Neural progenitor cell (in vitro differentiated cells): ENCODE results near the gene KIAA1549. TPM values are rescaled to one million over a fixed set of nuclear protein-coding genes. Genes with fewer than 3 reads are reported as not detected.

Source experiments
- DNase-seq: peaks from one replicate; pipeline ENCODE4 v3.0.0-alpha.2; 2016; ENCODE audit warnings: low spot score
- H2AFZ ChIP-seq: fragments of 200-600 bp; sonication (generic); replicated peaks from 2 replicates; pipeline ENCODE4 v1.6.1; 2016; ENCODE audit warnings: antibody characterized with exemption
- H3F3A ChIP-seq: fragments of 200-600 bp; sonication (generic); 2 replicates; pipeline ENCODE4 v1.6.1; 2016; ENCODE audit warnings: antibody characterized with exemption, low read depth
- H3K27ac ChIP-seq: fragments of 200-600 bp; sonication (generic); 2 replicates; pipeline ENCODE4 v1.5.1; 2016; ENCODE audit warnings: mild to moderate bottlenecking
- H3K27me3 ChIP-seq: fragments of 200-600 bp; sonication (generic); 2 replicates; pipeline ENCODE4 v1.6.1; 2016; ENCODE audit warnings: mild to moderate bottlenecking, moderate library complexity
- H3K36me3 ChIP-seq: fragments of 200-600 bp; sonication (generic); 2 replicates; pipeline ENCODE4 v1.5.1; 2016
- H3K4me1 ChIP-seq: fragments of 200-600 bp; sonication (generic); 2 replicates; pipeline ENCODE4 v1.6.1; 2016; ENCODE audit warnings: mixed run types
- H3K4me2 ChIP-seq: fragments of 200-600 bp; sonication (generic); 2 replicates; pipeline ENCODE4 v1.6.1; 2016
- H3K4me3 ChIP-seq: fragments of 200-600 bp; sonication (generic); 2 replicates; pipeline ENCODE4 v1.5.1; 2016
- H3K79me2 ChIP-seq: fragments of 200-600 bp; sonication (generic); 2 replicates; pipeline ENCODE4 v1.6.1; 2016; ENCODE audit warnings: low read depth
- H3K9ac ChIP-seq: fragments of 200-600 bp; sonication (generic); 2 replicates; pipeline ENCODE4 v1.6.1; 2016
- H3K9me3 ChIP-seq: fragments of 200-600 bp; sonication (generic); 2 replicates; pipeline ENCODE4 v1.5.1; 2016; ENCODE audit warnings: low read depth
- H4K20me1 ChIP-seq: fragments of 200-600 bp; sonication (generic); 2 replicates; pipeline ENCODE4 v1.6.1; 2016; ENCODE audit warnings: low read depth
- H3K27ac Mint-ChIP-seq: 3 replicates; pipeline ENCODE4 v1.8.0; 2021; ENCODE audit warnings: mixed read lengths
- H3K27me3 Mint-ChIP-seq: 2 replicates; pipeline ENCODE4 v1.8.0; 2022; ENCODE audit warnings: low read depth, mild to moderate bottlenecking, inconsistent platforms, moderate library complexity, mixed read lengths; ENCODE audit not compliant: insufficient read depth
- H3K36me3 Mint-ChIP-seq: 3 replicates; pipeline ENCODE4 v1.8.0; 2021; ENCODE audit warnings: mixed read lengths
- H3K4me1 Mint-ChIP-seq: 3 replicates; pipeline ENCODE4 v1.8.0; 2021; ENCODE audit warnings: mixed read lengths
- H3K4me3 Mint-ChIP-seq: 3 replicates; pipeline ENCODE4 v1.8.0; 2021; ENCODE audit warnings: mild to moderate bottlenecking, moderate library complexity, mixed read lengths
- H3K9me3 Mint-ChIP-seq: 3 replicates; pipeline ENCODE4 v1.8.0; 2020; ENCODE audit warnings: mixed read lengths
- EZH2 ChIP-seq: fragments of 200-600 bp; sonication (generic); IDR thresholded peaks from 2 replicates; pipeline ENCODE4 v1.6.1; 2017; ENCODE audit warnings: antibody characterized with exemption, mild to moderate bottlenecking, moderate library complexity
- EZH2phosphoT487 ChIP-seq: fragments of 200-600 bp; sonication (generic); IDR thresholded peaks from 2 replicates; pipeline ENCODE4 v1.6.1; 2017; ENCODE audit warnings: antibody characterized with exemption
- total RNA-seq: library from RNA; depleted of rRNA; stranded (reverse); fragments of >200 nt; gene quantifications from 2 replicates; pipeline ENCODE4 v1.2.3, GENCODE V29; 2015; ENCODE audit warnings: low replicate concordance
- TF ChIP-seq, protein P1 (sequence below): fragments of 200-600 bp; sonication (generic); IDR thresholded peaks from 2 replicates; pipeline ENCODE4 v1.5.1; 2017; ENCODE audit warnings: antibody characterized with exemption, mild to moderate bottlenecking

Gene KIAA1549
- total RNA-seq, 1 donor from 2014 or later, result 4.8 TPM

DNA sequence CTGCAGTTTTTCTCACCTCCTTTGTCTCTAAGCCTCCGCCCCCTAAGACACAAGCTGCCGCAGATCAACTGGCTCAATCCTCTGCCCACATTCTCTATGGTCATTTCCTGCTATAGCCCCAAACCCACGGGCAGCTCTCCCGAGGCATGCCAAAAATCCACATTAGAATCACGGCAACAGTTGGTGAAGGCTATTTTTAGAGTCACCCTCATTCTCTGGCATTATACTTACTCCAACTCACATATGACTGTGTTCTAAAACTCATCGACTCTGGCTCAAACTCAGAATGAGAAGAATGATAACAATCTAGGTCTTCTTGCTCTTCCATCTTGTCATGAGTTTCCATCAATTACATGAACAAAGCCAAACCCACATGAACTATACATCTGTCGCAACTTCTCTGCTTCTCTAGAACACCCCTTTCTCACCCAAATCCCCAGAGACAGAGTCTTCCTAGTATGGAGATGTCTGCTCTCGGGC is 10.9 kb upstream of the KIAA1549 start:
- no peak for DNase-seq
- H4K20me1 ChIP-seq, result no peaks in the 10 kb centered on the region
- no peaks in the 10 kb centered on the region for H3F3A ChIP-seq
- H2AFZ ChIP-seq, result peak overlapping the region; percentile 0
- peaks cover 8% of the 10 kb centered on the region for H3K4me1 ChIP-seq
- H3K4me2 ChIP-seq, result no peak overlapping the region
- H3K27ac ChIP-seq, result no peak overlapping the region
- H3K9me3 ChIP-seq, result peaks cover 4% of the 10 kb centered on the region
- no peak overlapping the region for H3K27ac Mint-ChIP-seq
- H3K9ac ChIP-seq, result no peak overlapping the region
- peaks cover 3% of the 10 kb centered on the region for H3K27me3 Mint-ChIP-seq
- no peaks in the 10 kb centered on the region for H3K36me3 ChIP-seq
- TF ChIP-seq, protein P1, sequence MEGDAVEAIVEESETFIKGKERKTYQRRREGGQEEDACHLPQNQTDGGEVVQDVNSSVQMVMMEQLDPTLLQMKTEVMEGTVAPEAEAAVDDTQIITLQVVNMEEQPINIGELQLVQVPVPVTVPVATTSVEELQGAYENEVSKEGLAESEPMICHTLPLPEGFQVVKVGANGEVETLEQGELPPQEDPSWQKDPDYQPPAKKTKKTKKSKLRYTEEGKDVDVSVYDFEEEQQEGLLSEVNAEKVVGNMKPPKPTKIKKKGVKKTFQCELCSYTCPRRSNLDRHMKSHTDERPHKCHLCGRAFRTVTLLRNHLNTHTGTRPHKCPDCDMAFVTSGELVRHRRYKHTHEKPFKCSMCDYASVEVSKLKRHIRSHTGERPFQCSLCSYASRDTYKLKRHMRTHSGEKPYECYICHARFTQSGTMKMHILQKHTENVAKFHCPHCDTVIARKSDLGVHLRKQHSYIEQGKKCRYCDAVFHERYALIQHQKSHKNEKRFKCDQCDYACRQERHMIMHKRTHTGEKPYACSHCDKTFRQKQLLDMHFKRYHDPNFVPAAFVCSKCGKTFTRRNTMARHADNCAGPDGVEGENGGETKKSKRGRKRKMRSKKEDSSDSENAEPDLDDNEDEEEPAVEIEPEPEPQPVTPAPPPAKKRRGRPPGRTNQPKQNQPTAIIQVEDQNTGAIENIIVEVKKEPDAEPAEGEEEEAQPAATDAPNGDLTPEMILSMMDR, result no peak
- TF ChIP-seq EZH2 (no peak), EZH2phosphoT487 (no peak)
- H3K79me2 ChIP-seq, result no peaks in the 10 kb centered on the region
- peaks cover 13% of the 10 kb centered on the region for H3K9me3 Mint-ChIP-seq
- H3K36me3 Mint-ChIP-seq, result no peaks in the 10 kb centered on the region
- H3K4me3 ChIP-seq, result no peak overlapping the region
- no peaks in the 10 kb centered on the region for H3K27me3 ChIP-seq
- H3K4me3 Mint-ChIP-seq, result no peak overlapping the region
- H3K4me1 Mint-ChIP-seq, result no peaks in the 10 kb centered on the region

DNA sequence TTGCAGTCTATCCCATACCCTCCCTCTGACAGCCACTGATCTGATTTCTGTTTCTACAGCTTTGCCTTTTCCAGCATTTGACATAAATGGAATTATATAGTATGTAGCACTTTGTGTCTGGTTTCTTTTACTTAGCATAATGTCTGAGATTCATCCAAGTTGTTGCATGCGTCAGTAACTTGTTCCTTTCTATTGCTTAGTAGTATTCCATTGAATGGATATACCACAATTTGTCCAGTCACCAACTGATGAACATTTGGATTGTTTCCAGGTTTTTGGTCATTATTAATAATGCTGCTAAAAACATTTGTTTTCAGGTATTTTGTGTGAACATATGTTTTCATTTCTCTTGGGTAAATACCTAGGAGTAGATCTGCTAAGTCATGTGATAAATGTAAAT is 6.5 kb upstream of the KIAA1549 start:
- H3K9me3 Mint-ChIP-seq, result peaks cover 13% of the 10 kb centered on the region
- Histone ChIP-seq H3K36me3 (no peaks in the 10 kb centered on the region), H3K79me2 (no peaks in the 10 kb centered on the region), H3K9me3 (peaks cover 4% of the 10 kb centered on the region), H3K4me3 (no peak overlapping the region), H3K27me3 (peaks cover 15% of the 10 kb centered on the region), H3F3A (peaks cover 2% of the 10 kb centered on the region), H4K20me1 (no peaks in the 10 kb centered on the region), H2AFZ (no peak overlapping the region), H3K4me2 (no peak overlapping the region), H3K27ac (no peak overlapping the region), H3K4me1 (peaks cover 8% of the 10 kb centered on the region), H3K9ac (no peak overlapping the region)
- H3K27ac Mint-ChIP-seq, result no peak overlapping the region
- TF ChIP-seq EZH2, result no peak
- TF ChIP-seq, protein P1, result no peak
- no peak for TF ChIP-seq EZH2phosphoT487
- no peaks in the 10 kb centered on the region for H3K4me1 Mint-ChIP-seq
- no peaks in the 10 kb centered on the region for H3K36me3 Mint-ChIP-seq
- H3K4me3 Mint-ChIP-seq, result peak overlapping the region; percentile 36
- DNase-seq, result no peak
- peaks cover 3% of the 10 kb centered on the region for H3K27me3 Mint-ChIP-seq

DNA sequence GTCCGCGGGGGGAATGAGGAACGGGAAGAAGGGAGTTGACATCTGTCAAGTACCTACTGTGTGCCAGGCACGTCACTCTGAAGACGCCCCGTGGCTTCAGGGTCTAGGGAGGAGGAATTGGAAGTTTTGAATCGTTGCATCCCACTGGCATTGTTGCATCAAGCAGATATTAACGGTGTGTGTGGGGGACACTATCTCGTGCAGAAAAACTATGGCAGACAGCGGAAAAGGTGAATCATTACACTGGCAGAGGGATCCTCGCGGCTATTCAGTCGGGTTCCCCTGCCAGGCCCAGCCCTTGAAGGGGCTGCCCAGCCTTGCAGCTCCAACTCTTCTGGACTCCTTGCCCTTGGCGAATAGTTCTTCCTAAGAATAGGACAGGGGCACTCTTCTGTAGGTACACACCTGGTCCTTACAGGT is 1.0 kb upstream of the KIAA1549 start:
- H3K4me3 ChIP-seq, result peak overlapping the region; percentile 69
- no peak overlapping the region for H3K27ac Mint-ChIP-seq

More for the DNA sequence above, 1.0 kb upstream of the KIAA1549 start:
- Histone ChIP-seq H2AFZ (peak overlapping the region; percentile 75), H3K4me1 (peaks cover 24% of the 10 kb centered on the region), H3K27ac (no peak overlapping the region), H3K27me3 (peaks cover 42% of the 10 kb centered on the region), H3F3A (peaks cover 26% of the 10 kb centered on the region), H4K20me1 (peaks cover 30% of the 10 kb centered on the region), H3K79me2 (peaks cover 36% of the 10 kb centered on the region), H3K36me3 (no peaks in the 10 kb centered on the region), H3K4me2 (peak overlapping the region; percentile 90), H3K9ac (no peak overlapping the region), H3K9me3 (no peaks in the 10 kb centered on the region)
- Mint-ChIP-seq H3K36me3 (peaks cover 7% of the 10 kb centered on the region), H3K9me3 (no peaks in the 10 kb centered on the region), H3K4me1 (peaks cover 29% of the 10 kb centered on the region), H3K4me3 (peak overlapping the region; percentile 85), H3K27me3 (peaks cover 3% of the 10 kb centered on the region)
- DNase-seq, result no peak
- TF ChIP-seq EZH2phosphoT487, result no peak
- TF ChIP-seq, protein P1, result no peak
- no peak for TF ChIP-seq EZH2
